ENCODE data around the gene ESPL1. TPM values are rescaled to one million over a fixed set of nuclear protein-coding genes. Genes with fewer than 3 reads are reported as not detected.

The ESPL1 gene
- total and polyA plus RNA-seq, 2 of the 13 experiments (the other 11 are each of a cell fraction or from before 2014, with no cell fraction given), result 5.8 to 11.5 TPM

DNA sequence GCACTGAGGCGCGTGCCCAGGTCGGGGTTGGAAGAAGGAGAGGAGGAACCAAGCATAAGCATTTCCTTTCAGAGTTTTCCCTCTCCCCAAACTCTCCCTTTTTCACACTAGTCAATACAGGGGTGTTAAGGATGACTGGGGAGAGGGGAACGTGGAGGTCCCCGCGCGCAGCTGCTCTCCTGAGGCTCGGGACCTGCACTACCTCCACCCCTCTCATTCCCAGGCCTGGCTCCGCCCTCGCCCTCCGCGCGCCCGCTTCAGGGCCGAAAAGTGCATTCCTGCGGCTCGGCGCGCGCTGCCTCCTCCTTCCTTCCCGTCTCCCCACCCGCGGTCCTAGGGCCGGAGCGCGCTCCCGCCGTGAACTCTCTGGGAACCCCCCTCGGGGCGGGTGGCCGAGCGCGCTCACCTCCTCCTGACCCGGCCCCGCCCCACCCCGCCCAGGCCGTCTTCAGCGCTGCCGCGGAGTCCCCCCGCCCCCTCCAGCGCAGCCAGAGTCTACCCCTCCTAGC lies 47.4 kb upstream of the ESPL1 start (continued):
- TF ChIP-seq, protein P1, sequence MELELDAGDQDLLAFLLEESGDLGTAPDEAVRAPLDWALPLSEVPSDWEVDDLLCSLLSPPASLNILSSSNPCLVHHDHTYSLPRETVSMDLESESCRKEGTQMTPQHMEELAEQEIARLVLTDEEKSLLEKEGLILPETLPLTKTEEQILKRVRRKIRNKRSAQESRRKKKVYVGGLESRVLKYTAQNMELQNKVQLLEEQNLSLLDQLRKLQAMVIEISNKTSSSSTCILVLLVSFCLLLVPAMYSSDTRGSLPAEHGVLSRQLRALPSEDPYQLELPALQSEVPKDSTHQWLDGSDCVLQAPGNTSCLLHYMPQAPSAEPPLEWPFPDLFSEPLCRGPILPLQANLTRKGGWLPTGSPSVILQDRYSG (CRISPR knock-in tag; IDR thresholded peaks at IDR 0.05), result no peak
- TF ChIP-seq ZBTB1 (CRISPR knock-in tag; IDR thresholded peaks at IDR 0.05; ENCODE audit: borderline replicate concordance) (no peak), UBTF (CRISPR knock-in tag; IDR thresholded peaks at IDR 0.05) (0 out of 2 replicates have a peak, but pooled peaks have one; percentile 21), PLRG1 (conservative IDR thresholded peaks at IDR 0.05) (no peak), ZNF816 (CRISPR knock-in tag; IDR thresholded peaks at IDR 0.05; ENCODE audit: borderline replicate concordance) (no peak), ZNF746 (CRISPR knock-in tag; IDR thresholded peaks at IDR 0.05) (no peak), THRA (CRISPR knock-in tag; IDR thresholded peaks at IDR 0.05; ENCODE audit: borderline replicate concordance) (peak; percentile 31; the same call in 1 of the 2 replicates), ZNF280D (CRISPR knock-in tag; IDR thresholded peaks at IDR 0.05) (no peak), ZNF879 (CRISPR knock-in tag; IDR thresholded peaks at IDR 0.05) (no peak), ZNF891 (CRISPR knock-in tag; IDR thresholded peaks at IDR 0.05) (no peak), ZNF292 (CRISPR knock-in tag; IDR thresholded peaks at IDR 0.05; ENCODE audit: borderline replicate concordance, low read depth) (no peak)
- TF ChIP-seq, protein P2, sequence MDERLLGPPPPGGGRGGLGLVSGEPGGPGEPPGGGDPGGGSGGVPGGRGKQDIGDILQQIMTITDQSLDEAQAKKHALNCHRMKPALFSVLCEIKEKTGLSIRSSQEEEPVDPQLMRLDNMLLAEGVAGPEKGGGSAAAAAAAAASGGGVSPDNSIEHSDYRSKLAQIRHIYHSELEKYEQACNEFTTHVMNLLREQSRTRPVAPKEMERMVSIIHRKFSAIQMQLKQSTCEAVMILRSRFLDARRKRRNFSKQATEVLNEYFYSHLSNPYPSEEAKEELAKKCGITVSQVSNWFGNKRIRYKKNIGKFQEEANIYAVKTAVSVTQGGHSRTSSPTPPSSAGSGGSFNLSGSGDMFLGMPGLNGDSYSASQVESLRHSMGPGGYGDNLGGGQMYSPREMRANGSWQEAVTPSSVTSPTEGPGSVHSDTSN (CRISPR knock-in tag; IDR thresholded peaks at IDR 0.05), result no peak
- TF ChIP-seq, protein P3, sequence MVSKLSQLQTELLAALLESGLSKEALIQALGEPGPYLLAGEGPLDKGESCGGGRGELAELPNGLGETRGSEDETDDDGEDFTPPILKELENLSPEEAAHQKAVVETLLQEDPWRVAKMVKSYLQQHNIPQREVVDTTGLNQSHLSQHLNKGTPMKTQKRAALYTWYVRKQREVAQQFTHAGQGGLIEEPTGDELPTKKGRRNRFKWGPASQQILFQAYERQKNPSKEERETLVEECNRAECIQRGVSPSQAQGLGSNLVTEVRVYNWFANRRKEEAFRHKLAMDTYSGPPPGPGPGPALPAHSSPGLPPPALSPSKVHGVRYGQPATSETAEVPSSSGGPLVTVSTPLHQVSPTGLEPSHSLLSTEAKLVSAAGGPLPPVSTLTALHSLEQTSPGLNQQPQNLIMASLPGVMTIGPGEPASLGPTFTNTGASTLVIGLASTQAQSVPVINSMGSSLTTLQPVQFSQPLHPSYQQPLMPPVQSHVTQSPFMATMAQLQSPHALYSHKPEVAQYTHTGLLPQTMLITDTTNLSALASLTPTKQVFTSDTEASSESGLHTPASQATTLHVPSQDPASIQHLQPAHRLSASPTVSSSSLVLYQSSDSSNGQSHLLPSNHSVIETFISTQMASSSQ (IDR thresholded peaks at IDR 0.05; ENCODE audit: low read depth), result no peak
- TF ChIP-seq, protein P3 (CRISPR knock-in tag; IDR thresholded peaks at IDR 0.05; ENCODE audit: borderline replicate concordance), result peak; percentile 6; the same call in 1 of the 2 replicates
- TF ChIP-seq, protein P4, sequence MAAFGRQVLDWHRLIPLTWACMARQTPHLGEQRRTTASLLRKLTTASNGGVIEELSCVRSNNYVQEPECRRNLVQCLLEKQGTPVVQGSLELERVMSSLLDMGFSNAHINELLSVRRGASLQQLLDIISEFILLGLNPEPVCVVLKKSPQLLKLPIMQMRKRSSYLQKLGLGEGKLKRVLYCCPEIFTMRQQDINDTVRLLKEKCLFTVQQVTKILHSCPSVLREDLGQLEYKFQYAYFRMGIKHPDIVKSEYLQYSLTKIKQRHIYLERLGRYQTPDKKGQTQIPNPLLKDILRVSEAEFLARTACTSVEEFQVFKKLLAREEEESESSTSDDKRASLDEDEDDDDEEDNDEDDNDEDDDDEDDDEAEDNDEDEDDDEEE (CRISPR knock-in tag; IDR thresholded peaks at IDR 0.05), result no peak

Data from HepG2 (cell line).